ENCODE results near the gene BCLAF3. TPM values are rescaled to one million over a fixed set of nuclear protein-coding genes. Genes with fewer than 3 reads are reported as not detected.

BCLAF3 gene
- total and polyA plus RNA-seq, 2 of the 13 experiments (the other 11 are each of a cell fraction or from before 2014, with no cell fraction given) = 1.5 to 2.7 TPM

DNA sequence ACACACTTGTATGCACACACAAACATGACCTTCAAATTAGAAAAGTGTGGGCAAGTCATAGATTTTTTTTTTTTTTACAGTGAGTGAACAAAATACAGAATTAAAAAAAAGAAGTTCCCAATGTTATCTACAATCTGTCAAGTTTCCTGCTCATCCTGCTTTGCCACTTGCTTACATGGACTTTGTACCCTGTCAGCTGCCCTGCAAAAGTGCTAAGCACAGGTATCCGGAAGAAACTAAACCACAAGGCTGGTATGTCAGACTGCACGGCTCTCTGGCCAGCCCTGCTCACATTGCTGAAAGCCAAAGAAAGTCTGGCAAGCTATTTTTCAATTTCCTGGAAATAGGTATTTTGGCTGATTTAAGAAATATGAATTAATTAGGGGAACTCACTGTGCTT, 38.9 kb upstream of the BCLAF3 start (continued):
- TF ChIP-seq, protein P1, sequence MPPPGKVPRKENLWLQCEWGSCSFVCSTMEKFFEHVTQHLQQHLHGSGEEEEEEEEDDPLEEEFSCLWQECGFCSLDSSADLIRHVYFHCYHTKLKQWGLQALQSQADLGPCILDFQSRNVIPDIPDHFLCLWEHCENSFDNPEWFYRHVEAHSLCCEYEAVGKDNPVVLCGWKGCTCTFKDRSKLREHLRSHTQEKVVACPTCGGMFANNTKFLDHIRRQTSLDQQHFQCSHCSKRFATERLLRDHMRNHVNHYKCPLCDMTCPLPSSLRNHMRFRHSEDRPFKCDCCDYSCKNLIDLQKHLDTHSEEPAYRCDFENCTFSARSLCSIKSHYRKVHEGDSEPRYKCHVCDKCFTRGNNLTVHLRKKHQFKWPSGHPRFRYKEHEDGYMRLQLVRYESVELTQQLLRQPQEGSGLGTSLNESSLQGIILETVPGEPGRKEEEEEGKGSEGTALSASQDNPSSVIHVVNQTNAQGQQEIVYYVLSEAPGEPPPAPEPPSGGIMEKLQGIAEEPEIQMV (CRISPR knock-in tag; IDR thresholded peaks at IDR 0.05; ENCODE audit: low read depth) = no peak
- TF ChIP-seq SRF (IDR thresholded peaks at IDR 0.05; ENCODE audit: low read depth, low read length) (no peak), EZH2 (conservative IDR thresholded peaks at IDR 0.05; ENCODE audit: low read depth, low read length) (no peak), ZNF615 (CRISPR knock-in tag; IDR thresholded peaks at IDR 0.05; ENCODE audit: borderline replicate concordance) (no peak), GPN1 (CRISPR knock-in tag; IDR thresholded peaks at IDR 0.05; ENCODE audit: borderline replicate concordance) (no peak), CC2D1A (CRISPR knock-in tag; IDR thresholded peaks at IDR 0.05) (no peak), NFIC (IDR thresholded peaks at IDR 0.05; ENCODE audit: low read length) (0 out of 2 replicates have a peak, but pooled peaks have one; percentile 28), GTF2F1 (IDR thresholded peaks at IDR 0.05; ENCODE audit: low read length) (no peak), ZKSCAN8 (CRISPR knock-in tag; IDR thresholded peaks at IDR 0.05; ENCODE audit: borderline replicate concordance) (no peak), ZMAT3 (CRISPR knock-in tag; conservative IDR thresholded peaks at IDR 0.05) (no peak), CBFB (CRISPR knock-in tag; IDR thresholded peaks at IDR 0.05) (0 out of 2 replicates have a peak, but pooled peaks have one; percentile 44), HNF4A (CRISPR knock-in tag; IDR thresholded peaks at IDR 0.05) (peak; percentile 90), PRPF4 (IDR thresholded peaks at IDR 0.05; ENCODE audit: low read depth, low read length, poor library complexity, severe bottlenecking) (no peak)
- TF ChIP-seq, protein P2, sequence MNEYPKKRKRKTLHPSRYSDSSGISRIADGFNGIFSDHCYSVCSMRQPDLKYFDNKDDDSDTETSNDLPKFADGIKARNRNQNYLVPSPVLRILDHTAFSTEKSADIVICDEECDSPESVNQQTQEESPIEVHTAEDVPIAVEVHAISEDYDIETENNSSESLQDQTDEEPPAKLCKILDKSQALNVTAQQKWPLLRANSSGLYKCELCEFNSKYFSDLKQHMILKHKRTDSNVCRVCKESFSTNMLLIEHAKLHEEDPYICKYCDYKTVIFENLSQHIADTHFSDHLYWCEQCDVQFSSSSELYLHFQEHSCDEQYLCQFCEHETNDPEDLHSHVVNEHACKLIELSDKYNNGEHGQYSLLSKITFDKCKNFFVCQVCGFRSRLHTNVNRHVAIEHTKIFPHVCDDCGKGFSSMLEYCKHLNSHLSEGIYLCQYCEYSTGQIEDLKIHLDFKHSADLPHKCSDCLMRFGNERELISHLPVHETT (CRISPR knock-in tag; conservative IDR thresholded peaks at IDR 0.05) = no peak
- TF ChIP-seq, protein P3, sequence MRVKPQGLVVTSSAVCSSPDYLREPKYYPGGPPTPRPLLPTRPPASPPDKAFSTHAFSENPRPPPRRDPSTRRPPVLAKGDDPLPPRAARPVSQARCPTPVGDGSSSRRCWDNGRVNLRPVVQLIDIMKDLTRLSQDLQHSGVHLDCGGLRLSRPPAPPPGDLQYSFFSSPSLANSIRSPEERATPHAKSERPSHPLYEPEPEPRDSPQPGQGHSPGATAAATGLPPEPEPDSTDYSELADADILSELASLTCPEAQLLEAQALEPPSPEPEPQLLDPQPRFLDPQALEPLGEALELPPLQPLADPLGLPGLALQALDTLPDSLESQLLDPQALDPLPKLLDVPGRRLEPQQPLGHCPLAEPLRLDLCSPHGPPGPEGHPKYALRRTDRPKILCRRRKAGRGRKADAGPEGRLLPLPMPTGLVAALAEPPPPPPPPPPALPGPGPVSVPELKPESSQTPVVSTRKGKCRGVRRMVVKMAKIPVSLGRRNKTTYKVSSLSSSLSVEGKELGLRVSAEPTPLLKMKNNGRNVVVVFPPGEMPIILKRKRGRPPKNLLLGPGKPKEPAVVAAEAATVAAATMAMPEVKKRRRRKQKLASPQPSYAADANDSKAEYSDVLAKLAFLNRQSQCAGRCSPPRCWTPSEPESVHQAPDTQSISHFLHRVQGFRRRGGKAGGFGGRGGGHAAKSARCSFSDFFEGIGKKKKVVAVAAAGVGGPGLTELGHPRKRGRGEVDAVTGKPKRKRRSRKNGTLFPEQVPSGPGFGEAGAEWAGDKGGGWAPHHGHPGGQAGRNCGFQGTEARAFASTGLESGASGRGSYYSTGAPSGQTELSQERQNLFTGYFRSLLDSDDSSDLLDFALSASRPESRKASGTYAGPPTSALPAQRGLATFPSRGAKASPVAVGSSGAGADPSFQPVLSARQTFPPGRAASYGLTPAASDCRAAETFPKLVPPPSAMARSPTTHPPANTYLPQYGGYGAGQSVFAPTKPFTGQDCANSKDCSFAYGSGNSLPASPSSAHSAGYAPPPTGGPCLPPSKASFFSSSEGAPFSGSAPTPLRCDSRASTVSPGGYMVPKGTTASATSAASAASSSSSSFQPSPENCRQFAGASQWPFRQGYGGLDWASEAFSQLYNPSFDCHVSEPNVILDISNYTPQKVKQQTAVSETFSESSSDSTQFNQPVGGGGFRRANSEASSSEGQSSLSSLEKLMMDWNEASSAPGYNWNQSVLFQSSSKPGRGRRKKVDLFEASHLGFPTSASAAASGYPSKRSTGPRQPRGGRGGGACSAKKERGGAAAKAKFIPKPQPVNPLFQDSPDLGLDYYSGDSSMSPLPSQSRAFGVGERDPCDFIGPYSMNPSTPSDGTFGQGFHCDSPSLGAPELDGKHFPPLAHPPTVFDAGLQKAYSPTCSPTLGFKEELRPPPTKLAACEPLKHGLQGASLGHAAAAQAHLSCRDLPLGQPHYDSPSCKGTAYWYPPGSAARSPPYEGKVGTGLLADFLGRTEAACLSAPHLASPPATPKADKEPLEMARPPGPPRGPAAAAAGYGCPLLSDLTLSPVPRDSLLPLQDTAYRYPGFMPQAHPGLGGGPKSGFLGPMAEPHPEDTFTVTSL (CRISPR knock-in tag; IDR thresholded peaks at IDR 0.05; ENCODE audit: borderline replicate concordance) = peak; percentile 58; the same call in 1 of the 2 replicates
- TF ChIP-seq, protein P4, sequence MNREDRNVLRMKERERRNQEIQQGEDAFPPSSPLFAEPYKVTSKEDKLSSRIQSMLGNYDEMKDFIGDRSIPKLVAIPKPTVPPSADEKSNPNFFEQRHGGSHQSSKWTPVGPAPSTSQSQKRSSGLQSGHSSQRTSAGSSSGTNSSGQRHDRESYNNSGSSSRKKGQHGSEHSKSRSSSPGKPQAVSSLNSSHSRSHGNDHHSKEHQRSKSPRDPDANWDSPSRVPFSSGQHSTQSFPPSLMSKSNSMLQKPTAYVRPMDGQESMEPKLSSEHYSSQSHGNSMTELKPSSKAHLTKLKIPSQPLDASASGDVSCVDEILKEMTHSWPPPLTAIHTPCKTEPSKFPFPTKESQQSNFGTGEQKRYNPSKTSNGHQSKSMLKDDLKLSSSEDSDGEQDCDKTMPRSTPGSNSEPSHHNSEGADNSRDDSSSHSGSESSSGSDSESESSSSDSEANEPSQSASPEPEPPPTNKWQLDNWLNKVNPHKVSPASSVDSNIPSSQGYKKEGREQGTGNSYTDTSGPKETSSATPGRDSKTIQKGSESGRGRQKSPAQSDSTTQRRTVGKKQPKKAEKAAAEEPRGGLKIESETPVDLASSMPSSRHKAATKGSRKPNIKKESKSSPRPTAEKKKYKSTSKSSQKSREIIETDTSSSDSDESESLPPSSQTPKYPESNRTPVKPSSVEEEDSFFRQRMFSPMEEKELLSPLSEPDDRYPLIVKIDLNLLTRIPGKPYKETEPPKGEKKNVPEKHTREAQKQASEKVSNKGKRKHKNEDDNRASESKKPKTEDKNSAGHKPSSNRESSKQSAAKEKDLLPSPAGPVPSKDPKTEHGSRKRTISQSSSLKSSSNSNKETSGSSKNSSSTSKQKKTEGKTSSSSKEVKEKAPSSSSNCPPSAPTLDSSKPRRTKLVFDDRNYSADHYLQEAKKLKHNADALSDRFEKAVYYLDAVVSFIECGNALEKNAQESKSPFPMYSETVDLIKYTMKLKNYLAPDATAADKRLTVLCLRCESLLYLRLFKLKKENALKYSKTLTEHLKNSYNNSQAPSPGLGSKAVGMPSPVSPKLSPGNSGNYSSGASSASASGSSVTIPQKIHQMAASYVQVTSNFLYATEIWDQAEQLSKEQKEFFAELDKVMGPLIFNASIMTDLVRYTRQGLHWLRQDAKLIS (CRISPR knock-in tag; IDR thresholded peaks at IDR 0.05) = no peak
